Activated gamma-delta T cell (primary cell): ENCODE data around the gene OAT.
"Not testable (repeated sequence)": the region's sequence is repeated elsewhere in the genome, so short reads cannot be mapped to it uniquely, and the experiment has no call there.

Experiments used
- DNase-seq: peaks from one replicate; lab custom pipeline; 2025; lab: John Stamatoyannopoulos, UW

Gene OAT

DNA sequence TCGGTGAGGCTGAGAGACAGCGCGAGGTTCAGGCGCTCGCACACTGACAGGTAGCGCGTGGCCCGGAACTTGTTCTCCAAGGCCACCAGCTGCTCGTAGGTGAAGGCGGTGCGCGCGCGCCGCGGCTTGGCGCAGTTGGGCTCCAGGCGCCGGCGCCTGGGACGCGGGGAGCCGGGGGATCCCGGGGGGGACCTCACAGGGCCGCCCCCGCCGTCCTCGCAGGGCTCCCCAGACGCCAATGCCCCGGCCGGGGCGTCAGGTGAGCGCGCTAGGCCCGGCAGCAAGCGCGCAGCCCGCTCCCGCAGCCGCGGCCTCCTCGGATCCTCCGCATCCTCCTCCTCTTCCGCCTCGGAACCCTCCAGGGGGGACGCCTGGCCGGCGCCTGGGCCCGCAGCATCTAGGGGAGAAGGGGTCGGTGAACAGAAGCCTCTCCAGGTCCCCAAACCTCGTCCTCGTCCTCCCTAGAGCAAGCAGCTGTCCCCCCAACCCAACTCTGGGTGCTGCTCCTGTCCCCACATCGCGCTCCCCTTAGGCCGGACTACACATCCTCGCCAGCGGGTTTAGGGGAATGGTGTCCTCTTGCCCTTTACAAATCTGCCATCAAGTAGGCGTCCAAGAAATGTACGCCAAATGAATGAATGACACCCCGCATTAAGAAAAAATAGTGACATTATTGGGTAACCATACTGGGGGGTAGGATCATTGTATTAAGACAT is 29.2 kb upstream of the OAT start:
- no peak for DNase-seq

DNA sequence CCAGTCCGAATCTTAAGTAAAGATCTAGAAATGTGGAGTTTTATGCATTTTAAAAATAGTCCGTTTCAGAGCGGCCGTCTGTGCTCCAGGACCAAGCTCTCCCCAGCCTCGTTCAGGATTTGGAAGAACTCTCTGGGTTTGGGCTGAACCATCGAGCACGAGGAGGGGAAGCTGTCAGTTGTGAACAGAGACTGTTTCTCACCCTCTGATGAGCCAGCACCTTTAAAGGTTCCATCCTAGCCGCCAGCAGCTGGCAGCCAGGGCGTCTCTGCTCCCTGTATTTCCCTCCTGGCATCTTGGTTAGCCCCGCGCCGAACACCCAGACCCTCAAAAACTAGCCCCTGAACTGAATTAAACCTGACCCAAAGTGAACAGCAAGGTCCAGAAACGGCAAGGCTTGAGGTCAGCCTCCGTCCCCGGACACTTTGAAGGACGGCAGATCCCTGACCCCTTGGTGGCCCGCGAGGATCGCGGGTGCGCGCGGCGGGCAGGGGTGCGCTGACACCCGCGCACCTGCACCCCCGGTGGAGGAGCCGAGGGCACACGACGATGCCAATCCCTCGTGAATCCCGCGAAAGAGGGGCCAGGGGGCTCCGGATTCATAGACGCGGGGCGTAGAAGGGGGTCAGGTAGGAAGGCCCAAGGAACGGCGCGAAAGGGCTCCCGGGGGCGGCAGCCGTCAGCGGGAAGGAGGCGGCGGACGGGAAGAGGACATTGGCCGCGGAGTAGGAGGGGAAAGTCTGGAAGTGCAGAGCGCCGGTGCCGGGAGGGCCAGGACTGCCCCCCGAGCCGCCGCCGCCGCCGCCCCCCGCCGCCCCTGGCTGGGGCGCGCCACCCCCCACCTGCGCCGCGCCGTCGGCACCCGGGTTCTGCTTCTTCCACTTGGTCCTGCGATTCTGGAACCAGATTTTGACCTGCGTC is 28.4 kb upstream of the OAT start:
- DNase-seq = no peak

DNA sequence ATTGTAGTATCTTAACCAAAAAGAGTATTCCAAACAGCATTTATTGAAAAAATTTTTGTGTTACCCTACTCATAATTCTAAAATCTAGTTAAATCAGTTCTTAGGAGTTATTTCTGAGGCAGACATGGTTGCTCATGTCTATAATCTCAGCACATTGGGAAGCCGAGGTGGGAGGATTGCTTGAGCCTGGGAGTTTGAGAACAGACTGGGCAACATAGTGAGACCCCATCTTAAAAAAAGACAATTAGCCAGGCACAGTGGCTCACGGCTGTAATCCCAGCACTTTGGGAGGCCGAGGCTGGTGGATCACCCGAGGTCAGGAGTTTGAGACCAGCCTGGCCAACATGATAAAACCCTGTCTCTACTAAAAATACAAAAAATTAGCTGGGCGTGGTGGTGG is 23.0 kb upstream of the OAT start:
- DNase-seq = not testable (repeated sequence)

DNA sequence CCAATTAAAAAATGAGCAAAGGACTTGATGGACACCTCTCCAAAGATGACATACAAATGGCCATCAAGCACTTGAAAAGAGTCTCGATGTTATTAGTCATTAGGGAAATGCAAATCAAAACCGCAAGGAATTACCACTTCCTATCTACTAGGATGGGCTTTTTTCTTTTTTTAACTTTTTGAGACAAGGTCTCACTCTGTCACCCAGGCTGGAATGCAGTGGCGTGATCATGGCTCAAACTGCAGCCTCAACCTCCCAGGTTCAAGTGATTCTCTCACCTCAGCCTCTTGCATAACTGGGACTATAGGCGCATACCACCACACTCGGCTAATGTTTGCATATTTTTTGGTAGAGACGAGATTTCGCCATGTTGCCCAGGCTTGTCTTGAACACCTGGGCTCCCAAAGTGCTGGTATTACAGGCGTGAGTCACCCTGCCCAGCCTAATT is 17.5 kb upstream of the OAT start:
- DNase-seq = no peak

DNA sequence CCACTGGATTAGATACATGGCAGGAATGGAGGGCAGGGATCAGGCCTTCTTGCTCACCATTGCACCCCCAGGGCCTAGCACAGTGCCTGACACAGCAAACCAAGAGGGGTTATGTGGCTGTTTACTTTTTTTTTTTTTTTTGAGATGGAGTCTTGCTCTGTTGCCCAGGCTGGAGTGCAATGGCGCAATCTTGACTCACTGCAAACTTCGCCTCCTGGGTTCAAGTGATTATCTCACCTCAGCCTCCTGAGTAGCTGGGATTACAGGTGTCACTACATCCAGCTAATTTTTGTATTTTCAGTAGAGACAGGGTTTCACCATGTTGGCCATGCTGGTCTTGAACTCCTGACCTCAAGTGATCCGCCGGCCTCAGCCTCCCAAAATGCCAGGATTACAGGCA is 17.0 kb upstream of the OAT start:
- DNase-seq = not testable (repeated sequence)

DNA sequence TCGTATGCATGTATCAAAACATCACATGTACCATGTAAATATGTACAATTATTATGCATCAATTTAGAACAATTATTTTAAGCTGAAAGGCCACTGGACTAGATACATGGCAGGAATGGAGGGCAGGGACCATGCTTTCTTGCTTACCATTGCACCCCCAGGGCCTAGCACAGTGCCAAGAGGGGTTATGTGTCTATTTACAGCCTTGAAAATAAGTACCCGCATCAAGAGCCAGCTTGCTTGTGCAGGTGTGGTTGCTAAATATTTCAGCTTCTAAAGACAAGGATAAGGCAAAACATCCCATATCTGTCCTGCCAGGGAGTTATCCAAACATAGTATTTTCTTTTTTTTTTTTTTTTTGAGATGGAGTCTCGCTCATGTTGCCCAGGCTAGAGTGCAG is 14.7 kb upstream of the OAT start:
- DNase-seq = no peak

DNA sequence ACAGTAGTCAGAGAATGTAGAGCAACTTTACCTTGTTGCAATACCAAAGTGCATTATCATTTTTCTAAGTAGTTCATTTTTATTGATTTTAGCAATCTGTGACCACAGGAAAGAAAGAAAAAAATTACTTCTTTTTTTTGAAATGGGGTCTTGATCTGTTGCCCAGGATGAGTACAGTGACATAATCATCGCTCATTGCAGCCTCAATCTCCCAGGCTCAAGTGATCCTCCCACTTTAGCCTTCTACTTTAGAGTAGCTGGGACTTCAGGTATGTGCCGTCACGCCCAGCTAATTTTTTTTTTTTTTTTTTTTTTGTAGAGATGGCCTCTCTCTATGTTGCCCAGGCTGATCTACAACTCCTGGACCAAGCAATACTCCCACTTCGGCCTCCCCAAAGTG is 11.4 kb upstream of the OAT start:
- no peak for DNase-seq

DNA sequence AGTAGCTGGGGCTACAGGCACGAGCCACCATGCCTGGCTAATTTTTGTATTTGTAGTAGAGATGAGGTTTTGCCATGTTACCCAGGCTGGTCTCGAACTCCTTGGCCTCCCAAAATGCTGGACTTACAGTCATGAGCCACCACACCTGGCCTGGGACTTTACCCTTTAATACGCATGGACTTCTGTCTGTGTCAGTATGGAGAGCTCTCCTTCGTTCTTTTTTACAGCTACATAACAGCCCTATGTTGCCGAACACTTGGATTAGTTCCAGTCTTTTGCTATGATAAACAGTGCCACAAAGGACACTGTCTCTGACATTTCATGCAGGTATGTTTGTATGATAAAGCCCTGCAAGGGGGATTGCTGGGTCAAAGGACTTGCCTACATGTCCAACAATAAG is 10.9 kb upstream of the OAT start:
- DNase-seq = no peak

DNA sequence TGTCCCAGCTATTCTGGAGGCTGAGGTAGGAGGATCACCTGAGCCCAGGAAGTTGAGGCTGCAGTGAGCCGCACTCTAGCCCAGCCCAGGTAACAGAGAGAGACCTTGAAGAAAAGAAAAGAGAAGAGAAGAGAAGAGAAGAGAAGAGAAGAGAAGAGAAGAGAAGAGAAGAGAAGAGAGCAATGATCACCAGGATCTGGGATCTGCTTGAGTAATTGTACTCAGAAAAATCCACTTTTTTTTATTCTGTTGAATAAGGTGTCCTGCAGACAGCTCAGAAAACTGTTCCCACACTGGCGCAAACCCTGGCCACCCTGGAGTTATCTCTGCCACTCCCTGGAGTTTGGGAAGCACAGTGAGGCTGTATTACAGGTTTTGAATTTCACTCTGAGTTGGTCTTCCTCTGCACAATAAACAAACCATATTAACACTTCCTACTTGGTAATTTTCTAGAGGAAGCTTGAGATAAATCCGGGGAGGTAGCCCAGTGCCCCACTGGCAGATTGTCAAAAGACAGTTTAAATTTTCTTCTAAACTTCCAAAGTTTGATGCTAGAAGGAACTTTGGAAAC is 9.6 kb upstream of the OAT start:
- DNase-seq = no peak

DNA sequence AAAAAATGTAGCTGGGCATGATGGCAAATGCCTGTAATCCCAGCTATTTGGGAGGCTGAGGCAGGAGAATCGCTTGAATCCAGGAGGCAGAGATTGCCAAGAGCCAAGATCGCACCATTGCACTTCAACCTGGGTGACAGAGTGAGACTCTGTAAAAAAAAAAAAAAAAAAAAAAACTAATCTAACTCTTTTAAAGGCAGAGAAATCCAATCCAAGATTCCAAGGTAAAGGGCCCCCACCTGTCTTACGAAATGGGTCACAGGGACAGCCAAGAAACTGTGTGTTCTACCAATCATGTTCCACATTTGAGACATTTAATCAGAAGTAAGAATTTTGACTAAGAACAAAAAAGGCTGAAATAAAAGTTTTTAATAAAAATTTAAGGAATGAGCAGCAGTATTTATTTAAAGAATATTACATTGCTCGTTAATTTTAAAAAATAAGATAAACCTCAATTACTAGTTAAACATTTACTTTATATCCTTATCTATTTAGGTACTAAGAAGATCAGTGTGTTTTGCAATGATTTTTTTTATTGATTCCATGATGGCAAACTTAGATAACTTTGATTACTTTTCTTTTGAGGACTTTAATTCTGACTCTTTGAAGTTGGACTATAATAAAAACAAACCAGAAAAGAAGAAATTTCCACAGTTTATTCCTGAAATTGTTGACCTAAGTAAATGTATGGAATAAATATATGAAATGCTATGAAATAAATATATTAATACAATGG is 6.7 kb upstream of the OAT start:
- DNase-seq = no peak

DNA sequence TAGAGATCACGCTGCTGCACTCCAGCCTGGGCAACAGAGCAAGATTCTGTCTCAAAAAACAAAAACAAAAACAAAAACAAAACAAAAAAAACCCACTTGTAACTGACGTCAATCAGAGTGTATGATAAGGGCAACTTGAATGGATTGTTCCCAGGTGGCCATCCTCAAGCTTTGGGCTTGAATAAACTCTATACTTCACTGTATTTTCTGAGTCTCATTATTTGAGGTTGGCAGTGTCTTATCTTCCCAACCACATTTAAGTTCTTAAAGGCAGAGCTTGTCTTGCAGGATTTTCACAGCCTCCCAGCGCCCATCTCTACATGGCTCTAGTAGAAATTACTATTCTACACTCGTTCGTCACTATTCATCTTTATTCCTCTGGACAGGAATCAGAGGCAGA is 5.1 kb upstream of the OAT start:
- DNase-seq = no peak

DNA sequence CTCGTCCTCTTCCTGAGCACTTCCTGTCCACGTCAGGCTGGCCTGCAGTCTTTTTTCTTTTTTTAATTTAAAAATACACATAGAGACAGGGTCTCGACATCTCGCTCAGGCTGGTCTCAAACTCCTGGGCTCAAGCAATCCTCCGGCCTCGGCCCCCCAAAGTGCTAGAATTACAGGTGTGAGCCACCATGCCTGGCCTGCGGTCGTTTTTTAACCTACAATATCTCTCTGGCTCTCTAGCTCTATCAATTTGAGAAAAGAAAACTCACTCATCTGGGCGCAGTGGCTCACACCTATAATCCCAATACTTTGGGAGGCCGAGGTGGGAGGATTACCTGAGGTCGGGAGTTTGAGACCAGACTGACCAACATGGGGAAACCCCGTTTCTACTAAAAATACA is 4.0 kb upstream of the OAT start:
- no peak for DNase-seq

DNA sequence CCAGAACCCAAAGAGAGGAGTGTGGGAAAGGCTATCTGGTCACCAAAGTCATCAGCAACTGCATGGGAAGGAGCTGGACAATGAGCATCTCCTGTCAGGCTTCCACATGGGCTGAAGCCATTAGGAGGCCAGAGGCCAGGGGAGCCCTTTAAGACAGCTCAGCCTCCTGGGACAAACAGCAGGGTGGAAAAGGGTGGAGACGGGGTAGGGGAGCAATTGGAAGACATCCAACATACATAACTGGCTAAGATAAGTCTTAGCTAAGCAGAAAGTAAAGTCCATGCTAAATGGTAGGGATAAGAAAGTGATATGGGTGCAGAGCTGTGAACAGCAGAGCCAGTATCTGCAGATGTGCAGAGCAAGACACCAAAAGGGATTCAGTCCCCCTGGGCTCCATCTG is 1.5 kb upstream of the OAT start:
- DNase-seq = no peak

DNA sequence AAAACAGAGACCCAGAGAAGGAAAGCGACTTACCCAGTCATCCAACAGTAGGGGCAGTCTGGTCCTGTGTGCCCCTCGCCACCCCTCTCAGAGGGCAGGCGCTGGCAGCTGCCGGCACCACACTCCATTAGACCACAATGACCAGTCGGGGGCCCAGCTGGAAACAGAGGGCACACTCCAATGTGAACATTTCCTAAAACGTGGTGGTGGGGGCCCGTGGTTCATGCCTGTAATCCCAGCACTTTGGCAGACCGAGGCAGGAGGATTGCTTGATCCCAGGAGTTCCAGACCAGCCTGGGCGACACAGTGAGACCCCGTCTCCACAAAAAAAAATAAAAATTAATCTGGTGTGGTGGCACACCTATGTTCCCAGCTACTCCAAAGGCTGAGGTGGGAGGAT is 912 bp upstream of the OAT start:
- no peak for DNase-seq

DNA sequence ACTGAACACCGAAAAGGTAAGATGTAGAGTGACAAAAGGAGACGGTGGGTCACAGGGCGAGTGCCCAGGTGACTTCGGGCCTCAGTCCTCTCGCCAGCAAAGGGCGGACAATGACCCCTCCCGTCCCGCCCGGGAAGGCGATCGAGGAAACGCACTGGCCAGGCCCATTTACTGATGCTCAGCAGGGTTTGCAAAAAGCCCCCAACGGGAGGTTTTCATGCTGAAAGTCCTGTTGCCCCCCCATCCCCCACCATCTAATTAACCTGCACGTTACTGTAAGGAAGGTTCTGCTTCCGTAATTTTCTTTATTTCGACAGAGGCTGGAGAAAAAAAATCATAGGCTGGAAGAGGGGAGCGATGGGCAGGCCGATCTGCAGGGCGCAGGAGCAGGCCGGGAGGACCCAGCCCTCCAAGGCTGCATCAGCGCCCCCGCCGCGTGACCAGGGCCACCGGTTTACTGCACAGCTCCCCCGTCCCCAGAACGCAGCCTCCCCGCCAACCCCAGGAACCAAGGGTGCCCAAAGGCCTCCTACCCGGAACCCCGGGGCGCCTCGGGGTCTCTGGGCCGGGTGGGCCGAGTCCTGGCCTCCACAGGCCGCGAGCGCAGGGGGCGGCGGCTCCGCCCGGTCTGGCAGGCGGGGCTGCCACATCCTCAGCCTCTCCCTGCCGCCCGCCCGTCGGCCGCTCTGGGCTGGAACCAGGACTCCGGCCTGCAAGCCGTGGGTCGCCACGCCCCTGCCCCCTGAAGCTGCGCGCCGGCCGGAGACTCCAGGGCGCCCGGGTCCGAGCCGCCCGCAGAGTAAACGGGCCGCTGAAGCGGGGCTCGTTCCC is 613 bp downstream of the OAT start:
- peak; percentile 51 for DNase-seq

DNA sequence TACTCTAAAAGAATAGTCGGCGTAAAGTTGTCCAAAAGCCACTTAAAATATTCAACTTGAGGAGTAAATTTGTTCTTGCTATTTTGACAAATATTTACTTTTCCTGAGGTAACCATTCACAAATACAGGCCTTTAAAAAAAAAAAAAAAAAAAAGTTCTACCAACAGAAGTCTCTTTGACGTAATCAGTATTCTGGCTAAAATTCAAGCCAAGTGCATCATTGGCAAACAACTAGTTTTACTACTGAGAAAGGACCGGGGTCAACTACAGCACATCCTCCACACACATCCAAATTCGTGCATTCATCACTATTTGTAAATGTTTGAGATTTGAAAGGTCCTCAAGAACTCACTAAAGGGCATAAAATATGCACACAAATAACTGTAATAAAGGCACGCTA is 2.0 kb downstream of the OAT start:
- no peak for DNase-seq

DNA sequence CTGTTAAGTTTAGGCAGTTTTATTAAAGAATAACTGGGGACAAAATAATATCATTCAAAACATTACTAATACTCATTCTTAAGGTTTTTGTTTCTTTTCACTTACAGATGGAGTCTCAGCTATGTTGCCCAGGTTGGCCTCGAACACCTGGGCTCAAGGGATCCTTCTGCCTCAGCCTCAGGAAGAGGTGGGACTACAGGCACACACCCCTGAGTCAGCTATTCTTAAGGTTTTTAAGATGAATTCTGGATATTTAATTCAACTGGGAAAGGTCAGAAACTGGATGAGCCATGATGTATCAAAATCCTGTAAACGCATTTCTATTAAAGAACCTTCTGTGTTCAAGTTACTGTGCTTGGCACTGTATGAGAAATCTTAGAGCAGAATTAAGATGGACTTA is 3.5 kb downstream of the OAT start:
- no peak for DNase-seq

DNA sequence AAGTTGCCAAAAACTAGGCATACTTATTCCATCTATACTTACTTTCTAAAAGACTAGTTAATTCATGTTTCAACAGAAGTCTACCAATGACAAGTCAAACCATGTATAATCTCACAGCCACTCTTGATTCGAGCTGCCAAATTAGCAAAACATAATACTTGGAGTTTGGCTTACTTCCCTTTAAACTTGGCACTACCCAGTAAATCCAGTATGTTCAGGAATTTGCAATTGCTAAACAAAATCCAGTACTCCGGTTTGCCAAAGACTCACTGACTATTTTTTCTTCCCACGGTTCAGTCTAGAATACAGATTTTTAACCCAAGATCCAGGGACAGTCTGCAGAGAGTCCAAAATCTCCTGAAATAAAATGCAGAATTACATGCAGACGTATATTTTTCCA is 4.6 kb downstream of the OAT start:
- DNase-seq = no peak

DNA sequence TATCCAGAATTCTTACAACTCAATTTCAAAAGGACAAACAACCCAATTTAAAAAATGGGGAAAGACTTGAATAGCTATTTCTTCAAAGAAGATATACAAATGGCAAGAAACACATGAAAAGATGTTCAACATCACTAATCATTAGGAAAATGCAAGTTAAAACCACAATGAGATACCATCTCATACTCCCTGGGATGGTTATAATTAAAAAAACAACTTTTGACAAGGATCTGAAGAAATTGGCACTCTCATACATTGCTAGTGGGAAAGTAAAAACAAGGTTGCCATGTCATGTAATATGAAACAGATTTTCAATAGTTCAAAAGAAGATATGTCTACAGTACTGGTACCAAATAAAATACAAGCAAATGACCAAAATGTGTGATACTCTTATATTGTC is 9.0 kb downstream of the OAT start:
- DNase-seq = no peak

DNA sequence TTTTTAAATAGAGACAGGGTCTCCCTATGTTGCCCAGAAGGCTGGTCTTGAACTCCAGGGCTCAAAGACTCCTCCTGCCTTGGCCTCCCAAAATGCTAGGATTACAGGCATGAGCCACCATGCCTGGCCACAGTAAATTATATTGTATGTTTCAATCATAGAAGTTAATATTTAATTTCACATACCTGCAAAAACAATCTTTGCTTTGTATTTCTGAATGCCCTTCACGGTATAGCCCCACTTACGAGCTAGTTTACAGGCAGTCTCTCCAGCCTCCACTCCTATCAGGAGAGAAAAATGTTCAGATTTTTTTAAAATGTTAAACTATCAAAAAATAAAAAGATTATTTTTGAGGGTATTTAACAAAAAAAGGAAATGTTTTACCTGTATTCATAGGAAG is 10.4 kb downstream of the OAT start:
- no peak for DNase-seq

DNA sequence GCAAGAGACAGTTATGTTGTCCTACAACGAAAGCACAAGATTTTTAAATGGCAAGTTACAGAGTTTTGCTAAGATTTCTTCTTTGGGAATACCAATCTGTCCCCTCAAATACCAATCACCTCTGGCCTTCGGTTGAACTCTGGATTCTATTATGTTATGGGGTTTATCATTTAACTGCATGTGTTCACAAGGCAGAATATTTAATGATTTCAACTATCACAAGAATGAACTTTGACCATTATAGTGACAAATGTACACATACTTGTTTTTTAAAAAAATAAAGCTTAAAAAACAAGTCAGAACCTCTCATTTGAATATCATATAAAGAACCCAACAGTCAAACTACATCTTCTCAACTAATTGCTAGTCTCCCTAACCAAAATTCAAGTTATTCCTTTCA is 11.3 kb downstream of the OAT start:
- DNase-seq = no peak
